NT2/D1 (cell line): Measurements from ENCODE around the gene PAPOLB.

Experiments used
- SUZ12 ChIP-seq: IDR thresholded peaks from 2 replicates; pipeline ENCODE4 v1.6.1; 2011; ENCODE audit not compliant: insufficient read length, insufficient read depth; ENCODE audit errors: extremely low read depth
- YY1 ChIP-seq: IDR thresholded peaks from 2 replicates; pipeline ENCODE4 v1.6.1; 2011; ENCODE audit not compliant: insufficient read length, insufficient read depth
- ZNF274 ChIP-seq: IDR thresholded peaks from 2 replicates; pipeline ENCODE4 v1.6.1; 2011; ENCODE audit warnings: mild to moderate bottlenecking, low read depth, low read length

- TF ChIP-seq YY1, result no peak
- no peak for TF ChIP-seq SUZ12
- TF ChIP-seq ZNF274, result no peak
Observed at GRCh38 chr7:4893929-4894475, 32.2 kb upstream of the PAPOLB start.
